Activated CD4-positive, alpha-beta T cell treated with anti-CD3 and anti-CD28 coated beads, Interleukin-2, amount 50 U/mL, for 24 hours (primary cell): ENCODE results near the gene SSH2.
"Not testable (repeated sequence)": the region's sequence is repeated elsewhere in the genome, so short reads cannot be mapped to it uniquely, and the experiment has no call there.

Experiments used
- DNase-seq, 2 donors: peaks; one replicate each; pipeline ENCODE4 v3.0.0-alpha.2; 2020; ENCODE audit warnings: low read depth in 1 of 2, low spot score in 1 of 2

The SSH2 gene

GRCh38 chr17:29749045-29749825 is 180.8 kb downstream of the SSH2 start:
- no peak for DNase-seq

GRCh38 chr17:29748400-29748799 is 181.6 kb downstream of the SSH2 start:
- no peak for DNase-seq

- no peak for DNase-seq
These were observed 182.4 kb downstream of the SSH2 start for GRCh38 chr17:29747660-29748059.

GRCh38 chr17:29746669-29747068 is 183.4 kb downstream of the SSH2 start:
- DNase-seq: no peak

GRCh38 chr17:29744121-29744520 is 185.9 kb downstream of the SSH2 start:
- DNase-seq: no peak

DNA sequence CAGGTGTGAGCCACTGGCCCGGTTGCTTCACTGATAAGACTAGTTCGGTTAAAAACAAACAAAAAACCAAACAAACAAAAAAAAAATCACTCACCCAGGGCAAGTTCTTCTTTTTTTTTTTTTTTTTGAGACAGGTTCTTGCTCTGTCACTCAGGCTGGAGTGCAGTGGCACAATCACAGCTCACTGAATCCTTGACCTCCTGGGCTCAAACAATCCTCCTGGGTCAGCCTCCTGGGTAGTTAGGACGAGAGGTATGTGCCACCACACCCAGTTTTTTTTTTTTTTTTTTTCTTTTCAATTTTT is 187.9 kb downstream of the SSH2 start:
- no peak for DNase-seq

- no peak for DNase-seq
These were observed 190.0 kb downstream of the SSH2 start for GRCh38 chr17:29740017-29740416.

- DNase-seq: no peak
These were observed 195.4 kb downstream of the SSH2 start for GRCh38 chr17:29734640-29735039.

DNA sequence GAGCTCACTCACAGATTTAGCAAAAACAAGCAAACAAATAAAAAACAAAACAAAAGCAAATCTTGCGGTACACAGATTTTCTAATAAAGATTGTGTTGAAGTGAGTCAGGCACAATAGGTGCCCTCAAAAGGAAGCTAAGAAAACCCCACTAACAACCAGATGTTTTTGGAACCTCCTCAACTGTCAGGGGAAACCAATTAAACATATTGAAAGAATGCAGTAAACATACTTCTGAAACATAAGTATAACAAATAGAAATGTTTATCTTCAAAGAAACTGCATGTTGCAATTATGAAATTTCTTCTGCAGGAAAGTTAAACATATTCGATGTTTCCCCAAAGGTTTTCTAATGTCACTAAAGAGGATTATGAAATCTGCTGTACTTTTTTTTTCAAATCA is 196.9 kb downstream of the SSH2 start:
- no peak for DNase-seq

DNA sequence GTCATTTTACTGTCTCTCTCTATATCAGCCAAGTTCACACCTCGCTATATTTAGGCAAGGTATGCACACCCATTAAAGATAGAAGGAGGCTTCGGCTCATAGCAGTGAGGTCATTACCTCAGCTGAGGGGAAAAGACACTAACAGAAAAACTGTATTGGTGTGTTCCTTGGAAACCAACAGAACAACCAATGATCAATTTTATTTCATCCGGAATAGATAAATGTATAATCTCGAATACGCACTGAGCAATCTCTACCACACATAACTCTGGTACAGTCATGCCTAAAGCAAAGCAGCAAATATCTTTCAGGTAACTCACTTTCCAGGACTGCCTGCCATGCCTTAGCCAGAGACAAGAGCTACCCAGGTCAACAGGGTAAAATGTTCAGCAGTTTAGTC is 197.4 kb downstream of the SSH2 start:
- DNase-seq: no peak

GRCh38 chr17:29732209-29732608 is 197.8 kb downstream of the SSH2 start:
- DNase-seq: no peak

DNA sequence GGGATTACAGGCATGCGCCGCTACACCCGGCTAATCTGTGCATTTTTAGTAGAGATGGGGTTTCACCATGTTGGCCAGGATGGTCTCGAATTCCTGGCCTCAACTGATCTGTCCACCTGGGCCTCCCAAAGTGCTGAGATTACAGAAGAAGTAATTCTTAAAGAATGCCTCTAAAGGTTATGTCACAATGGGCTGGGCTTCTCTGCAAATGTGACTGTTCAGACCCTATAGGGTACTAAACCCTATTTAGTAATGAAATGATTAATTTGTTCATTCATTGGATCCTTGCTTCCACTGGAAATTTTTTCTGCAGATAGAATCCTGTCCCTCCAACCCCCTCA is 198.5 kb downstream of the SSH2 start:
- DNase-seq: no peak

- DNase-seq: no peak
These were observed 201.5 kb downstream of the SSH2 start for GRCh38 chr17:29728490-29728889.

GRCh38 chr17:29726715-29727252 is 203.2 kb downstream of the SSH2 start:
- DNase-seq: no peak

DNA sequence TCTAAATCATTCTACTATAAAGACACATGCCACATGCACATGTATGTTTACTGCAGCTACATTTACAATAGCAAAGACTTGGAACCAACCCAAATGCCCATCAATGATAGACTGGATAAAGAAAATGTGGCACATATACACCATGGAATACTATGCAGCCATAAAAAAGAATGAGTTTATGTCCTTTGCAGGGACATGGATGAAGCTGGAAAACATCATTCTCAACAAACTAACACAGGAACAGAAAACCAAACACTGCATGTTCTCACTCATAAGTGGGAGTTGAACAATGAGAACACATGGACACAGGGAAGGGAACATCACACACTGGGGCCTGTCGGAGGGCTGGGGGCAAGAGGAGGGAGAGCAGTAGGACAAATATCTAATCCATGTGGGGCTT is 204.6 kb downstream of the SSH2 start:
- not testable (repeated sequence) for DNase-seq

DNA sequence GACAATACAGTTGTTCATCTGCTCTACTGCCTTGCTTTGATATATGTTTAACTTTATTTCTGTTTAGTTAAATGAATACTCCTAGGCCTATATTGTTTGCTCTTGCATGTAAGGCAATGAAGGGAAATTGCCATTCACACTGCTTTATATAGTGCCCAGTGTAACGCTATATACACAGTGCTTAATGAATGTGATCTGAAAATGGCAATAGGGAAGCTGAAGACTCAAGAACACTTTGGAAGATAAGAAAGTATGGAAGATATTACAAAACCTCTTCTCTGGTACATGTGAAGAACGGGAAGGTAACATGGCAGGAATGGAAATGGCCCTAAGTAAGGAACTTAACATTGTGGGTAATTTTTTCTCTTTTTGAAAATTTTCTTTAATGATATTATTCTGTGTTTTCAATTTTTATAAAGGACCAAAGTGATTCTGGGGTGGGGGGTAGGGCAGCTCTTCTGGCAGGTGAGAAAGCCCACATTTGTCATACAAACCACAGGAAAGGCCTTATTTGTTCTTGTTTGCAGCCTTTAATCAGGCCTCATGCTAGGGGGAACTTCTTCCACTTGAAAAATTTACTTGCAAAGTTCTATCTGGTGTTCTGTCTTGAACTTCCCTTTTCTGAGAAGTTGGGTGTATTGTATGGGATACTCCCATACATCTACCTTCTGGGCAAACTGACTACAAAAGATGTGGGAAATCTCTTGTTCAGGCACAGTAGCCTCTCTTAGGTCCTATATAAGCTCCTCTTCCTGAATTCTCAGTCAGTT is 206.6 kb downstream of the SSH2 start:
- no peak for DNase-seq

DNA sequence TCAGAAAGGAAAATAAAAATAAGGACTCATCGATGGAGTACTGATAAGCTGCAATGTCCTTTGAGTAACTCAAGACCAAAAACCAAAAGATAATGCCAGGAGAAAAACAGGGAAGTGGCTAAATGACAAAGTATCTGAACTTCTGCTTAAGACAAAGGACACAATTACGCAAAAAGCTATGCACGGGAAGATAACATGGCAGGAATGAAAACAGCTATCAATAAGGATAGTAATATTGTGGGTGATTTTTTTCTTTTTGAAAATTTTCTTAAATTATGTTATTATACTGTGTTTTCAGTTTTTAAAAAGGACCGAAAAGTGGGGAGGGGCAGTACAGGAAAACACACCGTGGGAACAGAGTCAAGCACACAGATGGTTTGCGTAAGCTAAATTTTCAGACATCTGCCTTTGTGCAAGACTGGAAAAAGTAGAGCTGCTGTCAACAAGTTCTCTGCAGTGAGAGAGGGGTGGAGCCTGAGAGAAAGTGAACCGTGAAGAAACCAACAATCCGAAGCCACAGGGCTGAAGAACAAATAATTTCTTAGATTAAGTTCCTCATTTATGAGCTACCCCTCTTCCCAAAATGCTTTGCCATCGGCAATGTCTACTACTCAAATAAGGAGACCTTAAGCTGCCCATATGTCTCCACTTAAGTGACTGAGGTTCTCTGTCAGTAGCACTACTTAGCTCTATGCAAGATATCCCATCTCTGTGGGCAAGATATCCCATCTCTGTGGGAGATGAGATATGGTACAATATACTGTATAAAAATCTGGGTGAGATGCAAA is 207.4 kb downstream of the SSH2 start:
- DNase-seq: peak in 1 of 2 donors; percentile 24

GRCh38 chr17:29720551-29720950 is 209.5 kb downstream of the SSH2 start:
- no peak for DNase-seq

DNA sequence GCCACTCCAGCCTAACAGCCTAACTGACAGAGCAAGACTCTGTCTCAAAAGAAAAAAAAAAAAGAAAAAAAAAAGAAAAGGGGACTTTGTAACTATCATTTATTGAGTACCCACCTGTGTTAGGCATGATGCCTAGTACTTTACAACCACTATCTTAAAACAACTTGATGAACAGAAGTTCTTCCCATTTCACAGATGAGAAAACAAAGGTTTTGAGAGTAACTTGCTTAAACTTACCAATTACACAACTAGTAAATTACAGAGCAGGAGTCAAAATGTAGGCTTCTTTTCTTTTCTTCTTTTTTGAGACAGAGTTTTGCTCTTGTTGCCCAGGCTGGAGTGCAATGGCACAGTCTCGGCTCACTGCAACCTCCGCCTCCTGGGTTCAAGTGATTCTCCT is 210.6 kb downstream of the SSH2 start:
- no peak for DNase-seq

GRCh38 chr17:29718446-29719039 is 211.5 kb downstream of the SSH2 start:
- no peak for DNase-seq

GRCh38 chr17:29717817-29718216 is 212.2 kb downstream of the SSH2 start:
- DNase-seq: no peak
